Activated CD4-positive, alpha-beta T cell treated with anti-CD3 and anti-CD28 coated beads for 36 hours (primary cell): ENCODE data around the gene ATL2. TPM values are rescaled to one million over a fixed set of nuclear protein-coding genes. Genes with fewer than 3 reads are reported as not detected.
"Not testable (repeated sequence)": the region's sequence is repeated elsewhere in the genome, so short reads cannot be mapped to it uniquely, and the experiment has no call there.

ENCODE experiments used
- ATAC-seq: fragments of 200-7000 bp; cut with Tn5 transposase; one replicate; pipeline ENCODE4 v1.10.0; 2021; ENCODE audit warnings: mild to moderate bottlenecking, moderate library complexity
- CTCF ChIA-PET: fragments of 350-600 bp; sonication (Branson Sonifier 250); formaldehyde crosslinking; loops from one replicate; lab custom pipeline; 2021; ENCODE audit warnings: antibody characterized with exemption; lab: Charles Lee
- POLR2A ChIA-PET: fragments of 350-600 bp; sonication (Branson Sonifier 250); formaldehyde crosslinking; loops from one replicate; lab custom pipeline; 2021; ENCODE audit warnings: antibody characterized with exemption, inconsistent platforms; lab: Charles Lee
- DNase-seq: peaks from one replicate; pipeline ENCODE4 v3.0.0-alpha.2; 2020
- H3K27ac Mint-ChIP-seq: one replicate; pipeline ENCODE4 v1.8.0; 2021; ENCODE audit warnings: mixed read lengths
- H3K27me3 Mint-ChIP-seq: one replicate; pipeline ENCODE4 v1.8.0; 2021; ENCODE audit warnings: mixed read lengths
- H3K36me3 Mint-ChIP-seq: one replicate; pipeline ENCODE4 v1.8.0; 2021; ENCODE audit warnings: low read depth, mixed read lengths
- H3K4me1 Mint-ChIP-seq: one replicate; pipeline ENCODE4 v1.8.0; 2021; ENCODE audit warnings: mixed read lengths
- H3K4me3 Mint-ChIP-seq: one replicate; pipeline ENCODE4 v1.8.0; 2021; ENCODE audit warnings: mild to moderate bottlenecking, moderate library complexity, mixed read lengths
- H3K9me3 Mint-ChIP-seq: one replicate; pipeline ENCODE4 v1.8.0; 2021; ENCODE audit warnings: low read depth, mixed read lengths
- intact Hi-C, 2 experiments: fragments of 100-400 bp; cut with DNase I in 1 of 2; cut with micrococcal nuclease in 1 of 2; formaldehyde crosslinking; loops; one replicate each; pipeline versions ENCODE4 v1.14.2 to v1.15.1; 2022 to 2024; cut with DNase I, micrococcal nuclease
- total RNA-seq, 2 experiments: library from RNA; stranded (reverse); gene quantifications; one replicate each; pipeline ENCODE4 v1.2.3, GENCODE V29; 2021

ATL2 gene
- total RNA-seq, 2 experiments from 2014 or later: 29.9 to 50.3 TPM

- DNase-seq, intact Hi-C loops, CTCF ChIA-PET, ATAC-seq, H3K4me1 Mint-ChIP-seq, H3K36me3 Mint-ChIP-seq, POLR2A ChIA-PET, H3K9me3 Mint-ChIP-seq, H3K27me3 Mint-ChIP-seq, H3K4me3 Mint-ChIP-seq, H3K27ac Mint-ChIP-seq: not testable (repeated sequence)
Measured at GRCh38 chr2:38412235-38412871, 35.3 kb upstream of the ATL2 start.

DNA sequence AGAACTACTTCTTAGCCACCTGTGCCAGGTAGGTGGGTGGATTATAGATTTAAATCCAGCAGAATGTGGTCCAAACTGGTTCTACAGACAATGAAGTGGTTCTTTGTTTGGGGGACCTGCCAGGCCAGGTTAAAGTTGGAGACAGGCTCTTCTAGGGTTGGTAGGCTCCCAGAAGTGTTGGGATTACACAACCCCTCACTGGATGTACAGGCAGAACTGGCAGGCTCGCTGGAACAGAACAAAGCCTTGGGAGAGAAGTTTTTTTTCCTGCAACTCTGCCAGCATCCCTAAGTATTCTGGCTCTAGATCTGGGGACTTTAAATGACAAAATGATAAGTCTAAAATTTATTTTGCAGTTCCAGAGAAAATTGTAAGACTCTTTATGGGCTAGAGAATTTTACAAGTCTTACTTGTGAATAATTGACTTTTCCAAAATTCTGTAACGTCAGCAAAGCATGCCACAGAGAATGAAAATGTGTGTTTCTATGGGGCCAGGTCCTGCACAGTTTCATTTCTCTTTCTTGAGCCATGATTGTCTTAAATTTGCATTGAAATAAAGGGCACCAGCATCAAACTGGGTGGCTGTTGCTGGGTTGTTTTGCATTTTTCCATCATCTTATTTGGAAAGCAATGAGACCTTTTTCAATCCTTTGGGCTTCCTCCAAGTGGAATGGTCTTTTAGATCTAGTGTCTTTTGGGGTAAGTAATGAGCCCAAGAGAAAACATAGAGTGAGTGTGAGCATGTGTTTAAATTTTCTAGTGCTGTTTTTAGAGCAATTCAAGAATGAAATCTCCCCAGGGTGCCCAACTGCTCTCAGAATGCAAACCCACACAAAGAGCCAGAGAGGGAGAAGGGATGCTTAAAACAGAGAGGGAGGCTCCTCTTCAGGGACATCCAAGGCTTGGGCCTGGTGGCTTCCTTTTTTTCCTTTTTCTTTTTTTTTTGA, 32.4 kb upstream of the ATL2 start:
- Mint-ChIP-seq H3K27me3 (no peaks in the 10 kb centered on the region), H3K9me3 (peaks cover 9% of the 10 kb centered on the region), H3K36me3 (peaks cover 4% of the 10 kb centered on the region), H3K4me3 (no peak overlapping the region), H3K4me1 (no peaks in the 10 kb centered on the region), H3K27ac (no peak overlapping the region)
- CTCF ChIA-PET: no interaction called here
- ATAC-seq (no peak), DNase-seq (no peak)
- intact Hi-C loops: no loop called here
- POLR2A ChIA-PET: no interaction called here

GRCh38 chr2:38407111-38407682, 30.1 kb upstream of the ATL2 start:
- ChIA-PET POLR2A (no interaction called here), CTCF (interaction anchor here (1.0 kb wide), 1 partner anchor 24 kb away, joined by 3 read pairs; no protein-coding TSS in a partner anchor)
- DNase-seq (no peak), ATAC-seq (no peak)
- Mint-ChIP-seq H3K27ac (no peak overlapping the region), H3K4me3 (no peak overlapping the region), H3K27me3 (no peaks in the 10 kb centered on the region), H3K4me1 (no peaks in the 10 kb centered on the region), H3K9me3 (peaks cover under 1% of the 10 kb centered on the region), H3K36me3 (no peaks in the 10 kb centered on the region)
- intact Hi-C loops: no loop called here

DNA sequence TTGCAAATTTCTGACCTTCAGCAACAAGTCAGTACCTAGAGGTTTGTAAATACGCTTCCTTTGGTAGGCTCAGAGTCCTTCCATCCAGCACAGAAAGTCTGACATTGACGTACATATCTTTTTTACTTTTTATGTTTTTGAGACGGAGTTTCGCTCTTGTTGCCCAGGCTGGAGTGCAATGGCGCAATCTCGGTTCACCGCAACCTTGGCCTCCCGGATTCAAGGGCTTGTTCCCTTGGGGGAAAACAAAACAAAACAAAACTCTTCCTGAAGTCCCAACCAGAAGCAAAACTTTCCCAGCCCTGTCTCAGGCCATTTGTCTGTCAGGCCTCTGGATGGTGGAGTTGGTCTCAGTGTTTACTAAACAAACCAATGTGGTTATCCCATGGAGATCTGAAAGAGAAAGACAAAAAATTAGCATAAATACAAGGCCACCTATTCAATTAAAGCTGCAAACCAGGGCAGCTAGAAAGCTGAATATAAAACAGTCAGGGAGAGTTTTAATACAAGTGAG, 29.6 kb upstream of the ATL2 start:
- ATAC-seq (no peak), DNase-seq (no peak)
- CTCF ChIA-PET: interaction anchor here (1.0 kb wide), 1 partner anchor 24 kb away, joined by 3 read pairs; no protein-coding TSS in a partner anchor
- H3K9me3 Mint-ChIP-seq: no peaks in the 10 kb centered on the region
- no peaks in the 10 kb centered on the region for H3K4me1 Mint-ChIP-seq
- no peak overlapping the region for H3K27ac Mint-ChIP-seq
- intact Hi-C loops: no loop called here
- POLR2A ChIA-PET: no interaction called here
- H3K4me3 Mint-ChIP-seq: no peak overlapping the region
- H3K36me3 Mint-ChIP-seq: no peaks in the 10 kb centered on the region
- no peaks in the 10 kb centered on the region for H3K27me3 Mint-ChIP-seq

- no peaks in the 10 kb centered on the region for H3K4me1 Mint-ChIP-seq
- intact Hi-C loops: no loop called here
- DNase-seq (no peak), ATAC-seq (no peak)
- POLR2A ChIA-PET: no interaction called here
- H3K27me3 Mint-ChIP-seq: no peaks in the 10 kb centered on the region
- H3K27ac Mint-ChIP-seq: no peak overlapping the region
- CTCF ChIA-PET: interaction anchor here (0.6 kb wide), 1 partner anchor 246 kb away, joined by 3 read pairs; no protein-coding TSS in a partner anchor
- no peaks in the 10 kb centered on the region for H3K36me3 Mint-ChIP-seq
- no peaks in the 10 kb centered on the region for H3K9me3 Mint-ChIP-seq
- H3K4me3 Mint-ChIP-seq: no peak overlapping the region
Measured at GRCh38 chr2:38405917-38406596, 29.0 kb upstream of the ATL2 start.

GRCh38 chr2:38400513-38400912, 23.4 kb upstream of the ATL2 start:
- Mint-ChIP-seq H3K36me3 (no peaks in the 10 kb centered on the region), H3K4me3 (no peak overlapping the region), H3K27me3 (no peaks in the 10 kb centered on the region), H3K9me3 (no peaks in the 10 kb centered on the region), H3K27ac (no peak overlapping the region), H3K4me1 (no peaks in the 10 kb centered on the region)
- intact Hi-C loops: no loop called here
- ChIA-PET CTCF (interaction anchor here (0.7 kb wide), 1 partner anchor 18 kb away, joined by 3 read pairs; no protein-coding TSS in a partner anchor), POLR2A (interaction anchor here (0.6 kb wide), 1 partner anchor 21 kb away, joined by 4 read pairs; no protein-coding TSS in a partner anchor)
- ATAC-seq: no peak
- no peak for DNase-seq

DNA sequence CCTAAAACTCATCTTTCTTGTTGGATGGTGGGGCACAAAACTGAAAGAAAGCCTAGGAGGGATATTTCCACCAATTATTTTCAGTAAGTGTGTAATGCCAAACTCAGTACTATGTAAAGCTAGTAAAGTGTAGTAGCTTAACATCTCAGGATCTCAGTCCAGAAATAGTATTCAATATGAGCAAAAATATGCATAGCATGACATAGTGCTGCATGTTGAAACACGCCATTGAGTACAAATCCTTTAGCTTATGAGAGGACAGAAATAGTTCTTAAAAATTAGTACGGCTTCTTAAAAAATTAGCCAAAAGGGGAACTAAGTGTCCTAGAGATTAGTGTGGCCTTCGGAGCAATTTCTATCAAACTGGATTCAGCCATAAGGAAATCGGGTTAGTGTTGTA, 21.7 kb upstream of the ATL2 start:
- no peaks in the 10 kb centered on the region for H3K9me3 Mint-ChIP-seq
- intact Hi-C loops: no loop called here
- H3K27ac Mint-ChIP-seq: no peak overlapping the region
- no peaks in the 10 kb centered on the region for H3K27me3 Mint-ChIP-seq
- DNase-seq: no peak
- H3K36me3 Mint-ChIP-seq: no peaks in the 10 kb centered on the region
- peaks cover 9% of the 10 kb centered on the region for H3K4me1 Mint-ChIP-seq
- ChIA-PET CTCF (interaction anchor here (1.1 to 1.3 kb wide), 3 partner anchors 12 to 67 kb away, joined by 3 to 4 read pairs (median 3); no protein-coding TSS in a partner anchor), POLR2A (no interaction called here)
- no peak for ATAC-seq
- no peak overlapping the region for H3K4me3 Mint-ChIP-seq

GRCh38 chr2:38394903-38395341, 17.8 kb upstream of the ATL2 start:
- H3K27me3 Mint-ChIP-seq: no peaks in the 10 kb centered on the region
- peaks cover 9% of the 10 kb centered on the region for H3K4me1 Mint-ChIP-seq
- H3K27ac Mint-ChIP-seq: no peak overlapping the region
- ChIA-PET CTCF (no interaction called here), POLR2A (no interaction called here)
- DNase-seq (no peak), ATAC-seq (peak; percentile 64)
- no peak overlapping the region for H3K4me3 Mint-ChIP-seq
- no peaks in the 10 kb centered on the region for H3K9me3 Mint-ChIP-seq
- intact Hi-C loops: no loop called here
- no peaks in the 10 kb centered on the region for H3K36me3 Mint-ChIP-seq

GRCh38 chr2:38394041-38394440, 17.0 kb upstream of the ATL2 start:
- ATAC-seq (no peak), DNase-seq (no peak)
- ChIA-PET POLR2A (no interaction called here), CTCF (no interaction called here)
- Mint-ChIP-seq H3K27me3 (no peaks in the 10 kb centered on the region), H3K36me3 (no peaks in the 10 kb centered on the region), H3K27ac (no peak overlapping the region), H3K9me3 (no peaks in the 10 kb centered on the region), H3K4me1 (peaks cover 10% of the 10 kb centered on the region), H3K4me3 (no peak overlapping the region)
- intact Hi-C loops: no loop called here

DNA sequence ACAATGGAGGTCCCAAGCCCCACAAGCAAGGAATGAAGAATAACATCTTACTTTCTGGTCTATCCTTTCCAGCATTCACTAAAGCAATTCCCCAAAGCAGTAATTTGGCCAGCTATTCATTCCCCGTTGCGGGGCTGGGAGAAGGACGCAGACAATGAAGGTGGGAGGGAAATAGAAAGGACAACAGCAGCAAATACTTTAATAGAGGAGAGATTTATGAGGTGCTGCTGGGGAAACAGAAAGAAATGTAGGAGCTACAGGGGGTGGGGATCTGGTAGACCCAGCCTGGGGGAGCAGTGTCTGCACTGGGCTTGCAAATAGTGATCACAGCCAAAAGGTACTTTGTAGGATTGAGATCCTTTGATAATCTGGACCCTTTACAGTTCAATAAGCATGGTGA, 13.9 kb upstream of the ATL2 start:
- peaks cover 25% of the 10 kb centered on the region for H3K4me1 Mint-ChIP-seq
- no peaks in the 10 kb centered on the region for H3K27me3 Mint-ChIP-seq
- no peak overlapping the region for H3K27ac Mint-ChIP-seq
- CTCF ChIA-PET: interaction anchor here (1.0 to 1.2 kb wide), 2 partner anchors 117 kb away, joined by 3 to 4 read pairs; no protein-coding TSS in a partner anchor
- ATAC-seq (no peak), DNase-seq (no peak)
- H3K36me3 Mint-ChIP-seq: no peaks in the 10 kb centered on the region
- intact Hi-C loops: no loop called here
- H3K9me3 Mint-ChIP-seq: no peaks in the 10 kb centered on the region
- POLR2A ChIA-PET: no interaction called here
- H3K4me3 Mint-ChIP-seq: no peak overlapping the region

DNA sequence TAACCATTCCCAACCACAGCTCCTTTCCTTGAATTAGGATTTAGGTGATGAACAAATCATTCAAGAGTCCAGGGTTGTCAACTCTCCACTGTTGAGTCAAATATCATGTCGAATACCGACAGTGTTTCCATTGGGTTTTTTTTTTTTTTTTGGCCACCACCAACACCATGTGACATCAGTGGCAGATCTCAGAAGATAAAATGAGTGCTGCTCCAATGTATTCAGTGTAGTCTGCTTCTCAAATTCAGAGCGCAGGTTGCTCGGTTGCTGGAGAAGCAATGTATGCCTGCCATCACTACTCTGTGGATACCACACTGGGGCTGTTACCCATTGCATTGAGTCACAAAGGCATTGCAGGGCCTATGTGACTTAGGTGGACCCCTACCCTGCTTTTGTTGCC, 10.8 kb upstream of the ATL2 start:
- ATAC-seq: peak; percentile 67
- no peak for DNase-seq
- H3K4me1 Mint-ChIP-seq: peaks cover 16% of the 10 kb centered on the region
- H3K27me3 Mint-ChIP-seq: no peaks in the 10 kb centered on the region
- no peak overlapping the region for H3K27ac Mint-ChIP-seq
- H3K36me3 Mint-ChIP-seq: no peaks in the 10 kb centered on the region
- CTCF ChIA-PET: interaction anchor here (1.0 kb wide), 1 partner anchor 363 kb away, joined by 4 read pairs; the partner anchor contains the start of gene SRSF7
- POLR2A ChIA-PET: no interaction called here
- no peaks in the 10 kb centered on the region for H3K9me3 Mint-ChIP-seq
- intact Hi-C loops: no loop called here
- H3K4me3 Mint-ChIP-seq: no peak overlapping the region
